ENCODE data around the gene TMEM161A. TPM values are rescaled to one million over a fixed set of nuclear protein-coding genes. Genes with fewer than 3 reads are reported as not detected.
A peak's percentile ranks its signal among the peaks of the same experiment; 100 is the strongest.

Gene TMEM161A
- total and polyA plus RNA-seq, 2 of the 13 experiments (the other 11 are each of a cell fraction or from before 2014, with no cell fraction given), result 25.9 to 31.4 TPM

- TF ChIP-seq, protein P1, sequence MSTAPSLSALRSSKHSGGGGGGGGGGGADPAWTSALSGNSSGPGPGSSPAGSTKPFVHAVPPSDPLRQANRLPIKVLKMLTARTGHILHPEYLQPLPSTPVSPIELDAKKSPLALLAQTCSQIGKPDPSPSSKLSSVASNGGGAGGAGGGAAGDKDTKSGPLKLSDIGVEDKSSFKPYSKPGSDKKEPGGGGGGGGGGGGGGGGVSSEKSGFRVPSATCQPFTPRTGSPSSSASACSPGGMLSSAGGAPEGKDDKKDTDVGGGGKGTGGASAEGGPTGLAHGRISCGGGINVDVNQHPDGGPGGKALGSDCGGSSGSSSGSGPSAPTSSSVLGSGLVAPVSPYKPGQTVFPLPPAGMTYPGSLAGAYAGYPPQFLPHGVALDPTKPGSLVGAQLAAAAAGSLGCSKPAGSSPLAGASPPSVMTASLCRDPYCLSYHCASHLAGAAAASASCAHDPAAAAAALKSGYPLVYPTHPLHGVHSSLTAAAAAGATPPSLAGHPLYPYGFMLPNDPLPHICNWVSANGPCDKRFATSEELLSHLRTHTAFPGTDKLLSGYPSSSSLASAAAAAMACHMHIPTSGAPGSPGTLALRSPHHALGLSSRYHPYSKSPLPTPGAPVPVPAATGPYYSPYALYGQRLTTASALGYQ (CRISPR knock-in tag; IDR thresholded peaks at IDR 0.05), result no peak
- no peak for TF ChIP-seq ZNF350 (CRISPR knock-in tag; IDR thresholded peaks at IDR 0.05; ENCODE audit: borderline replicate concordance, low read depth)
- no peak for TF ChIP-seq MAFF (IDR thresholded peaks at IDR 0.05; ENCODE audit: low read depth, low read length)
- TF ChIP-seq SALL1 (CRISPR knock-in tag; IDR thresholded peaks at IDR 0.05), result 0 out of 2 replicates have a peak, but pooled peaks have one; percentile 21
- no peak for TF ChIP-seq CENPBD1 (CRISPR knock-in tag; IDR thresholded peaks at IDR 0.05; ENCODE audit: borderline replicate concordance, low read depth)
- TF ChIP-seq POGZ (CRISPR knock-in tag; IDR thresholded peaks at IDR 0.05), result no peak
- TF ChIP-seq, protein P2, sequence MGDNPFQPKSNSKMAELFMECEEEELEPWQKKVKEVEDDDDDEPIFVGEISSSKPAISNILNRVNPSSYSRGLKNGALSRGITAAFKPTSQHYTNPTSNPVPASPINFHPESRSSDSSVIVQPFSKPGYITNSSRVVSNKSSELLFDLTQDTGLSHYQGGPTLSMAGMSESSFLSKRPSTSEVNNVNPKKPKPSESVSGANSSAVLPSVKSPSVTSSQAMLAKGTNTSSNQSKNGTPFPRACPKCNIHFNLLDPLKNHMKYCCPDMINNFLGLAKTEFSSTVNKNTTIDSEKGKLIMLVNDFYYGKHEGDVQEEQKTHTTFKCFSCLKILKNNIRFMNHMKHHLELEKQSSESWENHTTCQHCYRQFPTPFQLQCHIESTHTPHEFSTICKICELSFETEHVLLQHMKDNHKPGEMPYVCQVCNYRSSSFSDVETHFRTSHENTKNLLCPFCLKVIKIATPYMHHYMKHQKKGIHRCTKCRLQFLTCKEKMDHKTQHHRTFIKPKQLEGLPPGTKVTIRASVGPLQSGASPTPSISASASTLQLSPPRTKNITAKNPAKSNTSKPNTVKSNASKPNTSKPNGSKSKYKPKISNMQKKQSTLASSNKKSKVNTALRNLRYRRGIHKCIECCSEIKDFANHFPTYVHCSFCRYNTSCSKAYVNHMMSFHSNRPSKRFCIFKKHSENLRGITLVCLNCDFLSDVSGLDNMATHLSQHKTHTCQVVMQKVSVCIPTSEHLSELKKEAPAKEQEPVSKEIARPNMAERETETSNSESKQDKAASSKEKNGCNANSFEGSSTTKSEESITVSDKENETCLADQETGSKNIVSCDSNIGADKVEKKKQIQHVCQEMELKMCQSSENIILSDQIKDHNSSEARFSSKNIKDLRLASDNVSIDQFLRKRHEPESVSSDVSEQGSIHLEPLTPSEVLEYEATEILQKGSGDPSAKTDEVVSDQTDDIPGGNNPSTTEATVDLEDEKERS (CRISPR knock-in tag; IDR thresholded peaks at IDR 0.05), result 0 out of 2 replicates have a peak, but pooled peaks have one; percentile 22
- TF ChIP-seq TEAD3 (CRISPR knock-in tag; optimal IDR thresholded peaks at IDR 0.05; ENCODE audit: borderline replicate concordance), result peak; percentile 50
- TF ChIP-seq ZNF34 (CRISPR knock-in tag; IDR thresholded peaks at IDR 0.05; ENCODE audit: borderline replicate concordance), result no peak
- TF ChIP-seq SETDB1 (CRISPR knock-in tag; IDR thresholded peaks at IDR 0.05; ENCODE audit: borderline replicate concordance), result no peak
- no peak for TF ChIP-seq DR1 (CRISPR knock-in tag; IDR thresholded peaks at IDR 0.05)
- no peak for TF ChIP-seq ZNF589 (CRISPR knock-in tag; conservative IDR thresholded peaks at IDR 0.05)
- TF ChIP-seq ZBTB20 (CRISPR knock-in tag; IDR thresholded peaks at IDR 0.05; ENCODE audit: borderline replicate concordance, low read depth), result no peak
- TF ChIP-seq ZNF318 (CRISPR knock-in tag; IDR thresholded peaks at IDR 0.05), result no peak
These were observed 43.8 kb downstream of the TMEM161A start (continued) for GRCh38 chr19:19094513-19094912.
